Progenitor cell of endocrine pancreas (in vitro differentiated cells): ENCODE data around the gene CEND1. TPM values are rescaled to one million over a fixed set of nuclear protein-coding genes. Genes with fewer than 3 reads are reported as not detected.

Experiments used
- DNase-seq: peaks from one replicate; pipeline ENCODE4 v3.0.0; 2021; ENCODE audit warnings: low spot score; ENCODE audit not compliant: unreplicated experiment
- H3K27ac Mint-ChIP-seq: 2 replicates; pipeline ENCODE4 v1.8.0; 2021; ENCODE audit warnings: mild to moderate bottlenecking, moderate library complexity, mixed read lengths
- H3K27me3 Mint-ChIP-seq: 2 replicates; pipeline ENCODE4 v1.8.0; 2021; ENCODE audit warnings: mixed read lengths
- H3K36me3 Mint-ChIP-seq: 2 replicates; pipeline ENCODE4 v1.8.0; 2022; ENCODE audit warnings: mixed read lengths; ENCODE audit not compliant: insufficient read depth
- H3K4me1 Mint-ChIP-seq: 2 replicates; pipeline ENCODE4 v1.8.0; 2021; ENCODE audit warnings: low read depth, mixed read lengths
- H3K4me3 Mint-ChIP-seq: 2 replicates; pipeline ENCODE4 v1.8.0; 2021; ENCODE audit warnings: low read depth, mild to moderate bottlenecking, moderate library complexity, mixed read lengths
- H3K9me3 Mint-ChIP-seq: 2 replicates; pipeline ENCODE4 v1.8.0; 2021; ENCODE audit warnings: low read depth, mixed read lengths
- CTCF ChIP-seq: fragments of 200-600 bp; sonication (generic); IDR thresholded peaks from one replicate; pipeline ENCODE4 v1.5.0; 2021; ENCODE audit warnings: antibody characterized with exemption, mild to moderate bottlenecking; ENCODE audit not compliant: unreplicated experiment
- total RNA-seq: library from RNA; stranded (reverse); gene quantifications from 2 replicates; pipeline ENCODE4 v1.2.1, GENCODE V29; 2021

The CEND1 gene
- total RNA-seq, 1 donor from 2014 or later: not detected

DNA sequence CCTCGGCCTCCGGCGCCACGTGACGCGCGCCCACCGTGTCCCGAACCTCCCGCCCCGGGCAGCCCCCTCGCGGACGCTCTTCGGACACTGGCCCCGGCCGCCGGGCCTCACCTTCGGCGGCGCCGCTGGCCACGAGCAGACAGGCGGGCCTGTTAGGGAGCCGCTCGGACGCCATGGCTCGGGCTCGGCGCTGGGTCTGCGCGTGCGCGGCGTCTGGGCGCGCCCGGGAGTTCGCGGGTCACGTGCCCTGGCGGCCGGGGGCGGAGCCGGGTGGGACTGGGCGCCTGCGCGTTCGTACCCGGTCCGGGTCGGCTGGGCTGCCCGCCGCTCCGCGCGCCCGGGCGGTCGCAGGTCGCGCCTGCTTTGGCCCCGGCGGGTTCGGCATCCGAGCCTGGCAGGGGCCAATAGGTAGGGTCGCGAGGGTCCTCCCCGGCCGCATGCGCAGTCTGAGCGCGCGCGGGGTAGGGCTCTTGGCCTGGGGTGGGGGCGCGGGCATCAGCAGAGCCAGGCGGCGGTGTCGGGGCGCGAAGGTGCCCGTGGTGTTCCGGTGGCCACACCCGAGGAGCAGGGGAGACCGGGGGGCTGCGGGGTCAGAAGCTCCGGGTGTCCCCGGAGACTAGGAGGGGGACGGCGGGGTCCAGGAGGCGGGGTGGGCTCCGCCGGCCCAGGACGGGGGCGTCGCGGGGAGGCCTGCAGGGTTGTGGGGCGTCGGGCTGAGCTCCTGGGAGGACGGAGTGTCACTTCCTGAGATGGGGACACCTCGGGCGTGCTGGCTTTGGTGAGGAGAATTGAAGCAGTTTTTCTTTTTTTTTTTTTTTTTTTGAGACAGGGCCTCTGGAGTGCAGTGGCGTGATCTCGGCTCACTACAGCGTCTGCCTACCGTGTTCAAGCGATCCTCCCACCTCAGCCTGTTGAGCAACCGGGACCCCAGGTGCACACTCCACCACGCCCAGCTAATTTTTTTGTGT, 12.3 kb downstream of the CEND1 start, which contains the start of gene GATD1:
Gene GATD1 (minus strand): TSS at position 200 of the 968 bp plus-strand sequence. CDS start 25 bp downstream, at position 175.
- peaks cover 8% of the 10 kb centered on the region for H3K4me1 Mint-ChIP-seq
- no peak for TF ChIP-seq CTCF
- peak within 1 kb of the TSS; percentile 77 for H3K4me3 Mint-ChIP-seq
- H3K27me3 Mint-ChIP-seq: no peaks in the 10 kb centered on the region
- peak; percentile 95 for DNase-seq
- no peaks in the 10 kb centered on the region for H3K9me3 Mint-ChIP-seq
- peak within 1 kb of the TSS; percentile 85 for H3K27ac Mint-ChIP-seq
- no peaks in the 10 kb centered on the region for H3K36me3 Mint-ChIP-seq

GRCh38 chr11:776561-777287, 13.2 kb downstream of the CEND1 start:
- Mint-ChIP-seq H3K4me3 (peak overlapping the region; percentile 76), H3K27ac (peak overlapping the region; percentile 62), H3K27me3 (no peaks in the 10 kb centered on the region), H3K9me3 (no peaks in the 10 kb centered on the region), H3K36me3 (no peaks in the 10 kb centered on the region), H3K4me1 (peaks cover 8% of the 10 kb centered on the region)
- DNase-seq: peak; percentile 40
- TF ChIP-seq CTCF: peak; percentile 25

DNA sequence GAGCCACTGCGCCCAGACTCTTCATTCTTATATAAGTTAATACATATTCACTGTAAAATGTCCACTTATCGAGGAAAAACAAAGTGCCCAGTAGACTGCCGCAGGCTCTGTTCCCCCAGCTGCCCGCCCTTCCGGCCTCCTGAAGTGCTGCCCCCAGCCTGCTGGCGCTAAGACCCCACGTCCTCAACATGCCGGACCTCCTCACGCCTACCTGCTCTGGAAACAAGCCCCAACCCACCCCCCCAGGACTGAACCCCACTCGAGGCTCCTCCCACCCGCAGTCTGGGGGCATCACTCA, 13.7 kb downstream of the CEND1 start:
- Mint-ChIP-seq H3K4me3 (peak overlapping the region; percentile 76), H3K27ac (peak overlapping the region; percentile 62), H3K36me3 (no peaks in the 10 kb centered on the region), H3K9me3 (no peaks in the 10 kb centered on the region), H3K4me1 (peaks cover 8% of the 10 kb centered on the region), H3K27me3 (no peaks in the 10 kb centered on the region)
- no peak for TF ChIP-seq CTCF
- no peak for DNase-seq

- TF ChIP-seq CTCF: no peak
- Mint-ChIP-seq H3K27me3 (no peaks in the 10 kb centered on the region), H3K27ac (no peak overlapping the region), H3K9me3 (no peaks in the 10 kb centered on the region), H3K4me1 (peaks cover 8% of the 10 kb centered on the region), H3K36me3 (no peaks in the 10 kb centered on the region), H3K4me3 (peak overlapping the region; percentile 61)
- DNase-seq: no peak
Observed at GRCh38 chr11:774873-775592, 14.9 kb downstream of the CEND1 start.

DNA sequence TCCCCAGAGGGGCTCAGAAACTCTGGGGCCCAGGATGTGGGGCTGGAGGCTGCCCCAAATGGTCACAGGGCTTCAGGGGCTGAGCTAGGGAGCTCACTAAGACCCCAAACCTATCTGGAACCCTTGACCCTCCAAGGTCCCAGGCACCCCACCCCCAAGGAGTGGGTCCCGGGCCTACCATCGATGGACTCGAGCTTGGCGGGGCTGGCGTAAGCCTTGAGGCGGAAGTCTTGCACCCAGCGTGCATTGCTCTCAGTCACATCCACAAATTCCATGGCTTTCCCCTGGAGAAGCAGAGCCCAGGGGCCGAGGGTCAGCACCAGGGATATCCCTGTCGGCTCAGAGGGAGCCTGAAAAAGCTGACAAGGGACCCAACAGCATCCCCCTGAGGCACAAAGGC, 16.1 kb downstream of the CEND1 start:
- Mint-ChIP-seq H3K27me3 (no peaks in the 10 kb centered on the region), H3K4me3 (no peak overlapping the region), H3K27ac (no peak overlapping the region), H3K4me1 (peaks cover 7% of the 10 kb centered on the region), H3K36me3 (no peaks in the 10 kb centered on the region), H3K9me3 (no peaks in the 10 kb centered on the region)
- DNase-seq: no peak
- no peak for TF ChIP-seq CTCF
